Lower leg skin (tissue), 4 donors: ENCODE data around the gene PAK2. TPM values are rescaled to one million over a fixed set of nuclear protein-coding genes. Genes with fewer than 3 reads are reported as not detected.

Experiments
- DNase-seq, 2 donors: peaks; one replicate each; pipeline ENCODE4 v3.0.0-alpha.2; 2019; ENCODE audit warnings: low spot score in 2 of 2
- H3K4me3 ChIP-seq: fragments of 200-600 bp; sonication (generic); 2 replicates; pipeline ENCODE4 v1.5.1; 2017; ENCODE audit warnings: mild to moderate bottlenecking, low read depth; ENCODE audit not compliant: poor library complexity, severe bottlenecking
- POLR2A ChIP-seq, 2 donors: fragments of 450-650 bp; IDR thresholded peaks; one replicate each; pipeline ENCODE4 v1.6.1; 2016 to 2017; ENCODE audit warnings: antibody characterized with exemption in 2 of 2, mild to moderate bottlenecking in 1 of 2, moderate library complexity in 1 of 2
- WGBS, 2 donors: methylation state at CpG; one replicate each; pipeline ENCODE4 v1.1.5; 2018; 5-methylcytosine and 5-hydroxymethylcytosine counted together
- intact Hi-C: fragments of 100-400 bp; cut with DNase I; formaldehyde crosslinking; loops from one replicate; pipeline ENCODE4 v1.15.0; 2023; ENCODE audit warnings: low total_unique reads
- total RNA-seq, 4 donors: library from RNA; depleted of rRNA; stranded (reverse); fragments of >200 nt; gene quantifications; one replicate each; pipeline ENCODE4 v1.1.0, GENCODE V29; 2016
- TF ChIP-seq, protein P1 (sequence below), 3 donors: fragments of 450-650 bp; IDR thresholded peaks; one replicate each; pipeline ENCODE4 v1.5.1; 2016; ENCODE audit warnings: antibody characterized with exemption in 3 of 3, mild to moderate bottlenecking in 3 of 3, moderate library complexity in 2 of 3

PAK2 gene
- total RNA-seq, 4 donors from 2014 or later = 25.3 to 39.0 (median 32.8) TPM

DNA sequence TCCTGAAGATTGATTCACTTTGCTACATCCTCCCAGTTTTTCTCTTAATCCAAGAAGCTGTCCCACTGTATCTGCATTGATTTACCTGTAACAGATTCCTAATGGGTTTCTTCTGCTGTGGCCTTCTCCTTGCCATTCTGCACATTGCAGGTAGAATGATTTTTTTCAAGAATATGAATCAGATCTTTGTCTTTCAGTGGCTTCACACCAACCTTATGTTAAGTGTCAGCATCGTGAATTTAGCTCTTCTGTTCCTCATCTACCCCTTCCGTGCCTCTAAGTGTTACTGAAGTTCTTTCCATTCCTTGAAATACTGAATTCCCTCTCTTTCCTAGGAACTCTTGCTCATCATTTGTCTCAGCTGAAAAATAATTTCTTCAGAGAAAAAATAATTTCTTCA is 135.6 kb downstream of the PAK2 start:
- 77 to 87% methylated on average over 2 of the region's 2 CpGs for WGBS, 2 donors
- no peak for TF ChIP-seq POLR2A (IDR thresholded peaks at IDR 0.05)
- TF ChIP-seq, protein P1, sequence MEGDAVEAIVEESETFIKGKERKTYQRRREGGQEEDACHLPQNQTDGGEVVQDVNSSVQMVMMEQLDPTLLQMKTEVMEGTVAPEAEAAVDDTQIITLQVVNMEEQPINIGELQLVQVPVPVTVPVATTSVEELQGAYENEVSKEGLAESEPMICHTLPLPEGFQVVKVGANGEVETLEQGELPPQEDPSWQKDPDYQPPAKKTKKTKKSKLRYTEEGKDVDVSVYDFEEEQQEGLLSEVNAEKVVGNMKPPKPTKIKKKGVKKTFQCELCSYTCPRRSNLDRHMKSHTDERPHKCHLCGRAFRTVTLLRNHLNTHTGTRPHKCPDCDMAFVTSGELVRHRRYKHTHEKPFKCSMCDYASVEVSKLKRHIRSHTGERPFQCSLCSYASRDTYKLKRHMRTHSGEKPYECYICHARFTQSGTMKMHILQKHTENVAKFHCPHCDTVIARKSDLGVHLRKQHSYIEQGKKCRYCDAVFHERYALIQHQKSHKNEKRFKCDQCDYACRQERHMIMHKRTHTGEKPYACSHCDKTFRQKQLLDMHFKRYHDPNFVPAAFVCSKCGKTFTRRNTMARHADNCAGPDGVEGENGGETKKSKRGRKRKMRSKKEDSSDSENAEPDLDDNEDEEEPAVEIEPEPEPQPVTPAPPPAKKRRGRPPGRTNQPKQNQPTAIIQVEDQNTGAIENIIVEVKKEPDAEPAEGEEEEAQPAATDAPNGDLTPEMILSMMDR (IDR thresholded peaks at IDR 0.05) = no peak
- intact Hi-C loops = no loop called here
- H3K4me3 ChIP-seq = no peak overlapping the region
- DNase-seq = no peak

Other genes starting within 250 kb of the PAK2 start
- gene RNF168, start 236.1 kb upstream of the PAK2 start, total RNA-seq = 10 to 100 TPM; 23.9 to 35.4 (median 27.0) TPM
- gene SMCO1, start 224.5 kb upstream of the PAK2 start, total RNA-seq = under 1 TPM in 1 of 4 donors, not detected in 3; 0.25 TPM
- gene WDR53, start 171.3 kb upstream of the PAK2 start, total RNA-seq = 10 to 100 TPM in 3 of 4 donors, 1 to 10 TPM in 1; 4.5 to 16.6 (median 12.2) TPM
- gene FBXO45, start 171.2 kb upstream of the PAK2 start, total RNA-seq = 10 to 100 TPM; 16.1 to 33.7 (median 28.0) TPM
- gene NRROS, start 100.2 kb upstream of the PAK2 start, total RNA-seq = 1 to 10 TPM; 1.8 to 3.1 (median 2.4) TPM
- 1 to 10 TPM in 2 of 4 donors, under 1 TPM in 1, not detected in 1; 0.63 to 1.4 (median 1.1) TPM for gene CEP19, start 27.6 kb upstream of the PAK2 start, total RNA-seq
- gene PIGX, start 27.5 kb upstream of the PAK2 start, total RNA-seq = 10 to 100 TPM; 18.4 to 28.5 (median 23.2) TPM
- 10 to 100 TPM; 25.2 to 32.5 (median 28.7) TPM for gene SENP5, start 128.1 kb downstream of the PAK2 start, total RNA-seq
- gene NCBP2, start 202.7 kb downstream of the PAK2 start, total RNA-seq = 10 to 100 TPM; 18.8 to 32.9 (median 27.0) TPM
- 1 to 10 TPM; 2.3 to 8.0 (median 4.4) TPM for gene PIGZ, start 229.0 kb downstream of the PAK2 start, total RNA-seq